K562 (cell line): Measurements from ENCODE around the gene PPA1. TPM values are rescaled to one million over a fixed set of nuclear protein-coding genes. Genes with fewer than 3 reads are reported as not detected.
A peak's percentile ranks its signal among the peaks of the same experiment; 100 is the strongest.

Source experiments
- ATAC-seq: fragments of 200-7000 bp; cut with Tn5 transposase; 3 replicates; pipeline ENCODE4 v1.9.1; 2020; ENCODE audit warnings: moderate library complexity
- BruUV-seq: library from RNA; stranded (reverse); fragments of 400-500 nt; replicated peaks from 2 replicates; lab custom pipeline; 2021; lab: Mats Ljungman, UMichigan
- CTCF ChIA-PET: fragments of 300-600 bp; formaldehyde crosslinking; extraction: SDS; loops from one replicate; lab custom pipeline; 2021; ENCODE audit warnings: low intra/inter-chr PET ratio; lab: Yijun Ruan, JAX
- POLR2A ChIA-PET: fragments of 300-600, 350-650 bp; sonication (Branson Sonifier 250); formaldehyde crosslinking; extraction: SDS; loops from one replicate; lab custom pipeline; 2021; ENCODE audit warnings: antibody characterized with exemption, inconsistent platforms; lab: Yijun Ruan, JAX
- DNase-seq, 4 experiments: peaks; one replicate each; pipeline versions ENCODE4 v3.0.0 to v3.0.0-alpha.2; 2011 to 2018; ENCODE audit warnings: low spot score in 3 of 4, mixed read lengths in 3 of 4; ENCODE audit errors: extremely low read depth in 1 of 4
- FAIRE-seq: peaks from 2 replicates; lab custom pipeline; 2011; peaks lifted over from hg19 to GRCh38; lab: Jason Lieb, UNC
- H2AFZ ChIP-seq: 2 replicates; pipeline ENCODE4 v1.6.0; 2011; ENCODE audit warnings: low read depth, low read length, control low read depth, inconsistent platforms
- H3K27ac ChIP-seq: fragments of 200-600 bp; 3 replicates; pipeline ENCODE4 v1.8.0; 2011; ENCODE audit warnings: low read depth, mild to moderate bottlenecking, control low read depth, inconsistent platforms, low read length, moderate library complexity, mixed read lengths; ENCODE audit errors: extremely low read depth
- H3K27me3 ChIP-seq, 2 experiments: fragments of 300-600 bp in 1 of 2; 2 replicates in 1 of 2; 3 replicates in 1 of 2; pipeline versions ENCODE4 v1.6.0 to v1.8.0; 2011; ENCODE audit warnings: inconsistent platforms in 2 of 2, low read length in 2 of 2, mild to moderate bottlenecking in 1 of 2, mixed read lengths in 1 of 2, moderate library complexity in 1 of 2; ENCODE audit not compliant: control insufficient read depth in 2 of 2, insufficient read depth in 2 of 2
- H3K36me3 ChIP-seq: fragments of 300-600 bp; 3 replicates; pipeline ENCODE4 v1.8.0; 2011; ENCODE audit warnings: mild to moderate bottlenecking, low read length, inconsistent platforms; ENCODE audit not compliant: control insufficient read depth, insufficient read depth
- H3K4me1 ChIP-seq, 2 experiments: fragments of 200-600 bp in 1 of 2; replicated peaks in 1 of 2; 2 replicates in 1 of 2; 3 replicates in 1 of 2; pipeline versions ENCODE4 v1.5.1 to v1.8.0; 2011; ENCODE audit warnings: inconsistent platforms in 2 of 2, low read length in 2 of 2, mild to moderate bottlenecking in 1 of 2, mixed read lengths in 1 of 2, moderate library complexity in 1 of 2; ENCODE audit not compliant: control insufficient read depth in 2 of 2, insufficient read depth in 2 of 2
- H3K4me2 ChIP-seq: 2 replicates; pipeline ENCODE4 v1.6.1; 2011; ENCODE audit warnings: low read length, control low read depth, inconsistent platforms, mixed read lengths; ENCODE audit not compliant: insufficient read depth
- H3K4me3 ChIP-seq: fragments of 200-600 bp; sonication (generic), shearing (Covaris generic); 2 replicates; pipeline ENCODE4 v1.5.1; 2016; ENCODE audit warnings: control low read depth, inconsistent platforms
- H3K79me2 ChIP-seq: fragments of 200-600 bp; 3 replicates; pipeline ENCODE4 v1.8.0; 2011; ENCODE audit warnings: low read length, inconsistent platforms; ENCODE audit not compliant: control insufficient read depth, insufficient read depth
- H3K9ac ChIP-seq, 2 experiments: 2 replicates each; pipeline versions ENCODE4 v1.6.0 to v1.6.1; 2011; ENCODE audit warnings: low read depth in 2 of 2, low read length in 2 of 2, control low read depth in 1 of 2, inconsistent platforms in 1 of 2, mild to moderate bottlenecking in 1 of 2, mixed read lengths in 1 of 2; ENCODE audit not compliant: insufficient read depth in 1 of 2
- H3K9me1 ChIP-seq: one replicate; pipeline ENCODE4 v1.6.0; 2011; ENCODE audit warnings: inconsistent platforms, mild to moderate bottlenecking, low read length, moderate library complexity; ENCODE audit not compliant: control insufficient read depth, insufficient read depth
- H3K9me3 ChIP-seq: replicated peaks from 2 replicates; pipeline ENCODE4 v1.5.1; 2011; ENCODE audit warnings: low read depth, low read length, inconsistent platforms; ENCODE audit not compliant: control insufficient read depth, insufficient read depth
- H4K20me1 ChIP-seq: replicated peaks from 2 replicates; pipeline ENCODE4 v1.6.1; 2011; ENCODE audit warnings: low read length, inconsistent platforms, mixed read lengths; ENCODE audit not compliant: control insufficient read depth, insufficient read depth
- ETV5 ChIP-seq: sonication (generic); formaldehyde crosslinking; IDR thresholded peaks from 2 replicates; pipeline ENCODE4 v1.4.0; 2020; ENCODE audit warnings: low read depth, mild to moderate bottlenecking, missing genetic modification reagents
- MEF2D ChIP-seq: conservative IDR thresholded peaks from 2 replicates; pipeline ENCODE4 v1.6.1; 2016; ENCODE audit warnings: low read depth, missing genetic modification characterization, missing compliant biosample characterization
- PHB2 ChIP-seq: fragments of 450-650 bp; IDR thresholded peaks from 2 replicates; pipeline ENCODE4 v1.6.1; 2017; ENCODE audit warnings: low read depth
- PHTF2 ChIP-seq: fragments of 250-450 bp; sonication (Bioruptor Pico); IDR thresholded peaks from 2 replicates; pipeline ENCODE4 v1.5.0; 2021; ENCODE audit warnings: mild to moderate bottlenecking
- RBM25 ChIP-seq: fragments of 200-400 bp; formaldehyde crosslinking; IDR thresholded peaks from 2 replicates; pipeline ENCODE4 v1.6.1; 2018; ENCODE audit warnings: low read length, low read depth, moderate library complexity; ENCODE audit not compliant: severe bottlenecking
- ZBTB1 ChIP-seq: sonication (generic); formaldehyde crosslinking; IDR thresholded peaks from 2 replicates; pipeline ENCODE4 v1.8.1; 2023; ENCODE audit warnings: missing genetic modification reagents, low read depth, mild to moderate bottlenecking, borderline replicate concordance
- ZBTB17 ChIP-seq: fragments of 450-650 bp; formaldehyde crosslinking; IDR thresholded peaks from 2 replicates; pipeline ENCODE4 v1.4.0; 2020; ENCODE audit warnings: mild to moderate bottlenecking
- ZNF212 ChIP-seq: fragments of 450-650 bp; formaldehyde crosslinking; IDR thresholded peaks from 2 replicates; pipeline ENCODE4 v1.4.0; 2020; ENCODE audit warnings: mild to moderate bottlenecking
- ZNF24 ChIP-seq: fragments of 450-650 bp; IDR thresholded peaks from 2 replicates; pipeline ENCODE4 v1.6.1; 2016
- ZNF324 ChIP-seq: fragments of 250-450 bp; sonication (Bioruptor Pico); IDR thresholded peaks from 2 replicates; pipeline ENCODE4 v1.4.0; 2020; ENCODE audit warnings: mild to moderate bottlenecking
- ZNF589 ChIP-seq: fragments of 200-800 bp; sonication (Bioruptor generic); IDR thresholded peaks from 2 replicates; pipeline ENCODE4 v1.6.1; 2016; ENCODE audit warnings: low read depth, missing genetic modification characterization, missing compliant biosample characterization
- ZNF766 ChIP-seq: fragments of 200-800 bp; sonication (Bioruptor generic); conservative IDR thresholded peaks from 2 replicates; pipeline ENCODE4 v1.6.1; 2016; ENCODE audit warnings: missing genetic modification characterization, missing compliant biosample characterization
- WGBS: fragments of 100-300 bp; shearing (Covaris generic); methylation state at CpG from one replicate; pipeline ENCODE4 v1.1.6; 2016; ENCODE audit warnings: low coverage, mixed read lengths; ENCODE audit not compliant: insufficient coverage; ENCODE audit errors: missing lambda C conversion rate; 5-methylcytosine and 5-hydroxymethylcytosine counted together
- in situ Hi-C: fragments of 300-500 bp; cut with MboI; formaldehyde crosslinking; loops from 4 replicates; pipeline ENCODE4 v1.15.0; 2018; ENCODE audit warnings: inconsistent platforms, mixed read lengths
- intact Hi-C: fragments of 100-400 bp; cut with micrococcal nuclease; formaldehyde crosslinking; loops from 2 replicates; pipeline ENCODE4 v1.14.2; 2022
- polyA plus RNA-seq, 8 experiments: library from polyadenylated mRNA; depleted of rRNA in 4 of 8; stranded (reverse) in 5 of 8; unstranded in 3 of 8; fragments of >200 nt; fragmentation: Nextera tagmentation in 2 of 8; fragmentation: Illumina TruSeq in 1 of 8; extraction: Ambion mirVana in 2 of 8; extraction: Trizol in 1 of 8; gene quantifications; 2 replicates each; pipeline versions ENCODE4 v1.2.1 to v1.2.3, GENCODE V29; 2011 to 2014; ENCODE audit warnings: inconsistent platforms in 1 of 8, missing spikeins in 1 of 8
- total RNA-seq, 7 experiments: library from RNA; depleted of rRNA in 6 of 7; stranded (reverse); fragments of >200 nt in 6 of 7; fragmentation: Illumina TruSeq in 2 of 7; extraction: Trizol in 2 of 7; gene quantifications; 2 replicates each; pipeline versions ENCODE4 v1.2.1 to v1.2.3, GENCODE V29; 2011 to 2021; ENCODE audit warnings: low replicate concordance in 1 of 7
- TF ChIP-seq, protein P1 (sequence below): fragments of 150-350 bp; conservative IDR thresholded peaks from 2 replicates; pipeline ENCODE4 v1.6.1; 2014; ENCODE audit warnings: low read length
- TF ChIP-seq, protein P2 (sequence below): fragments of 250-450 bp; sonication (Bioruptor Pico); IDR thresholded peaks from 2 replicates; pipeline ENCODE4 v1.8.0; 2022; ENCODE audit warnings: moderate library complexity, mild to moderate bottlenecking, inconsistent platforms

PPA1 gene
- total and polyA plus RNA-seq, 9 of the 15 experiments (the other 6 are each of a cell fraction or from before 2014, with no cell fraction given) = 301 to 635 (median 471) TPM

DNA sequence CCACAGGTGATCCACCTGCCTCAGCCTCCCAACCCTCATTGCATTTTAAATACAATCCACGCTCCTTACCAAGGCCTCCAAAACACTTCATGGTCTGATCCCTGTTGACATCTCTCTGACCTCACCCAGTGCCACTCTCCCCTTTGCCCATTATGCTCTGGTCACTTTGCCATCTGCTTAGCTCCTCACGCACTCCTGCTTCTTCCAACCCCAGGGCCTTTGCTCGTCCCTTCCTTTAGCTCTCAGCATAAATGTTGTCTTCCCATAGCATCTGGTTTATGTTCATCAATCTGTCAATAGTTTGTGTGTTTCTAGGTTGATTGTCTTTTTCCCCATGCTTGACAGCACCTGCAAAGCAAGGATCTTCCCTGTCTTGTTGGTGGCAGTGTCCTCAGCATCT, 36.5 kb upstream of the PPA1 start:
- H3K36me3 ChIP-seq = no peaks in the 10 kb centered on the region
- in situ Hi-C loops = no loop called here
- no peaks in the 10 kb centered on the region for H3K9me3 ChIP-seq
- peaks cover 18 to 60% of the 10 kb centered on the region in 2 experiments for H3K27me3 ChIP-seq
- WGBS = 0% methylated on average over 3 of the region's 3 CpGs
- no peak overlapping the region for H3K27ac ChIP-seq
- no peak for FAIRE-seq
- no peak overlapping the region for H3K9ac ChIP-seq
- no peak for DNase-seq
- H3K79me2 ChIP-seq = no peaks in the 10 kb centered on the region
- H3K9me1 ChIP-seq = no peaks in the 10 kb centered on the region
- no TSS peak for BruUV-seq
- ATAC-seq = no peak
- CTCF ChIA-PET = interaction anchor here (0.6 kb wide), 1 partner anchor 150 kb away, joined by 3 read pairs; no protein-coding TSS in a partner anchor
- H2AFZ ChIP-seq = no peak overlapping the region
- H4K20me1 ChIP-seq = peaks cover 11% of the 10 kb centered on the region; the same call in 1 of the 2 replicates
- intact Hi-C loops = loop anchor here (5.0 kb wide), 1 partner anchor 78 kb away; no protein-coding TSS in a partner anchor
- POLR2A ChIA-PET = interaction anchor here (0.6 to 1.6 kb wide), 4 partner anchors 19 to 62 kb away, joined by 3 to 4 read pairs (median 4); no protein-coding TSS in a partner anchor
- no peak for TF ChIP-seq ZBTB17 (CRISPR knock-in tag)
- no peak for TF ChIP-seq MEF2D (tag)
- peak; percentile 16 for TF ChIP-seq RBM25
- peaks cover 0 to 5% of the 10 kb centered on the region in 2 experiments; a peak in 2 of 5 replicates for H3K4me1 ChIP-seq
- H3K4me3 ChIP-seq = no peak overlapping the region
- H3K4me2 ChIP-seq = no peak overlapping the region

DNA sequence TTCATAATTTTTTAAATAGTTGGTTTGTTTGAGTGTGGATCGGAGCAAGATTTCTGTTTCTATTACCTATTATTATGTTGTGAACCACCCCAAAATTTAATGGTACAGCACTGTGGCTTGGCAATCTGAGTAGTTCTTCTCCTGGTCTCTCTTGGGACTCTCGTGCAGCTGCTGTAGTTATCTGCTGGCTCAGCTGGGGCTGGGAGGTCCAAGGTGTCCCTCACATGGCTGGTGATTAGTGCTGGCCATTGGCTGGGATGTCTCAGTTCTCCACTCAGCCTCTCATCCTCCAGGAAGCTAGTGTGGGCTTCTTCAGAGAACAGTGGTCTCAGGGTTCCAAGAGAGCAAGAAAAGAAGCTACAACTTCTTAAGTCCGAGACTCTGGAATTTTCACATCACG, 35.1 kb upstream of the PPA1 start:
- DNase-seq (no peak), FAIRE-seq (no peak), ATAC-seq (no peak)
- Histone ChIP-seq H3K4me1 (peaks cover 0 to 5% of the 10 kb centered on the region in 2 experiments; a peak in 2 of 5 replicates), H3K36me3 (no peaks in the 10 kb centered on the region), H3K79me2 (no peaks in the 10 kb centered on the region), H2AFZ (no peak overlapping the region), H3K9me1 (no peaks in the 10 kb centered on the region), H3K27me3 (peaks cover 20 to 57% of the 10 kb centered on the region in 2 experiments), H4K20me1 (peaks cover 8% of the 10 kb centered on the region; the same call in 1 of the 2 replicates), H3K9ac (no peak overlapping the region), H3K9me3 (no peaks in the 10 kb centered on the region), H3K27ac (no peak overlapping the region), H3K4me2 (no peak overlapping the region), H3K4me3 (no peak overlapping the region)
- in situ Hi-C loops (no loop called here), intact Hi-C loops (loop anchor here (5.0 kb wide), 1 partner anchor 79 kb away; no protein-coding TSS in a partner anchor)
- ChIA-PET POLR2A (interaction anchor here (0.6 kb wide), 1 partner anchor 93 kb away, joined by 3 read pairs; no protein-coding TSS in a partner anchor), CTCF (interaction anchor here (0.7 kb wide), 1 partner anchor 97 kb away, joined by 3 read pairs; no protein-coding TSS in a partner anchor)
- BruUV-seq = no TSS peak
- WGBS = 7% methylated on average over 4 of the region's 4 CpGs
- TF ChIP-seq ZNF766 (CRISPR knock-in tag) (no peak), ZNF24 (no peak), ETV5 (no peak), ZBTB1 (CRISPR knock-in tag) (no peak), ZNF589 (no peak), ZNF212 (CRISPR knock-in tag) (no peak), ZNF324 (CRISPR knock-in tag) (no peak), PHTF2 (no peak), PHB2 (no peak)
- TF ChIP-seq, protein P1, sequence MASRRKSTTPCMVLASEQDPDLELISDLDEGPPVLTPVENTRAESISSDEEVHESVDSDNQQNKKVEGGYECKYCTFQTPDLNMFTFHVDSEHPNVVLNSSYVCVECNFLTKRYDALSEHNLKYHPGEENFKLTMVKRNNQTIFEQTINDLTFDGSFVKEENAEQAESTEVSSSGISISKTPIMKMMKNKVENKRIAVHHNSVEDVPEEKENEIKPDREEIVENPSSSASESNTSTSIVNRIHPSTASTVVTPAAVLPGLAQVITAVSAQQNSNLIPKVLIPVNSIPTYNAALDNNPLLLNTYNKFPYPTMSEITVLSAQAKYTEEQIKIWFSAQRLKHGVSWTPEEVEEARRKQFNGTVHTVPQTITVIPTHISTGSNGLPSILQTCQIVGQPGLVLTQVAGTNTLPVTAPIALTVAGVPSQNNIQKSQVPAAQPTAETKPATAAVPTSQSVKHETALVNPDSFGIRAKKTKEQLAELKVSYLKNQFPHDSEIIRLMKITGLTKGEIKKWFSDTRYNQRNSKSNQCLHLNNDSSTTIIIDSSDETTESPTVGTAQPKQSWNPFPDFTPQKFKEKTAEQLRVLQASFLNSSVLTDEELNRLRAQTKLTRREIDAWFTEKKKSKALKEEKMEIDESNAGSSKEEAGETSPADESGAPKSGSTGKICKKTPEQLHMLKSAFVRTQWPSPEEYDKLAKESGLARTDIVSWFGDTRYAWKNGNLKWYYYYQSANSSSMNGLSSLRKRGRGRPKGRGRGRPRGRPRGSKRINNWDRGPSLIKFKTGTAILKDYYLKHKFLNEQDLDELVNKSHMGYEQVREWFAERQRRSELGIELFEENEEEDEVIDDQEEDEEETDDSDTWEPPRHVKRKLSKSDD = no peak
- TF ChIP-seq, protein P2, sequence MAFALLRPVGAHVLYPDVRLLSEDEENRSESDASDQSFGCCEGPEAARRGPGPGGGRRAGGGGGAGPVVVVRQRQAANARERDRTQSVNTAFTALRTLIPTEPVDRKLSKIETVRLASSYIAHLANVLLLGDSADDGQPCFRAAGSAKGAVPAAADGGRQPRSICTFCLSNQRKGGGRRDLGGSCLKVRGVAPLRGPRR (CRISPR knock-in tag) = no peak
